HG02588 (cell line): ENCODE data around the gene TWIST2.

Source experiments
- ATAC-seq: cut with Tn5 transposase; IDR thresholded peaks from one replicate; pipeline ENCODE4 v1.9.1; 2021; ENCODE audit warnings: mild to moderate bottlenecking, moderate library complexity; ENCODE audit not compliant: unreplicated experiment

TWIST2 gene

GRCh38 chr2:238887616-238888015 is 39.7 kb downstream of the TWIST2 start:
- no peak for ATAC-seq

DNA sequence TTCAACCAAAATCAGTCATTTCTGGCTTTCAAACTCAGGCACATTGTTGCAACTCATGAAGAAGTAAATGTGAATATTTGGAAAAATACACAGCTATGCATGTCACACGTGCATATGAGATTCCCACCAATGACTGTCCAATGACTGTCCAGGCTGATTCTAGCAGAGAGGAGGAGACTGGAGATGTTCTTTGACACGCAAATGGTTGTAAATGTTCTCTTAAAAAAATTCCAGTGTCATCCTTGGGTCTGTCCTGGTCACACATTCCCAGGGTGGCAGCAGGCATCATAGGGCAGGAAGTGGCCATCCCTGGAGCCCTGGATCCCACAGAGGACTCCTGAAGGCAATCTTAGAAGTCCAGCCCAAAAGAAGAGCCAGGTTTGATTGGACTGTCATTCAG is 40.9 kb downstream of the TWIST2 start:
- ATAC-seq: no peak

DNA sequence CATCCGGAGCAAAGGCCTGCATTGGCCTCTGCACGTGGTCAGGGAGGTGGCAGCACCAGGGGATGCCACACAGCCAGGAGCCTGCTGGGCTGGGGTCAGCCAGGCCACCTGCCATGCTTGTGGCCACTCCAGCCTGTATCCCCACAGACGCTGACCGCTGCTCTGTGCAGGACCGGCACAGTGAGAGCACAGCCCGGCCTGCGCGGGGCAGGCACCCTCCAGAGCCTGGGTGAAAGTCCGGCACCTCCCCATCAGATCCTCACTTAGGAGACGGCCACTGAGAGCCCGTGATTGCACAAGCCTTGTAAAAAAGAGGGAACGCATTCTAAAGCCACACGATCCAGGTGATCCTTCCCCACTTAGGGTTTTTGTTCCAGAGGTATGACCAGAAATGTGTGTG is 42.2 kb downstream of the TWIST2 start:
- ATAC-seq: no peak

DNA sequence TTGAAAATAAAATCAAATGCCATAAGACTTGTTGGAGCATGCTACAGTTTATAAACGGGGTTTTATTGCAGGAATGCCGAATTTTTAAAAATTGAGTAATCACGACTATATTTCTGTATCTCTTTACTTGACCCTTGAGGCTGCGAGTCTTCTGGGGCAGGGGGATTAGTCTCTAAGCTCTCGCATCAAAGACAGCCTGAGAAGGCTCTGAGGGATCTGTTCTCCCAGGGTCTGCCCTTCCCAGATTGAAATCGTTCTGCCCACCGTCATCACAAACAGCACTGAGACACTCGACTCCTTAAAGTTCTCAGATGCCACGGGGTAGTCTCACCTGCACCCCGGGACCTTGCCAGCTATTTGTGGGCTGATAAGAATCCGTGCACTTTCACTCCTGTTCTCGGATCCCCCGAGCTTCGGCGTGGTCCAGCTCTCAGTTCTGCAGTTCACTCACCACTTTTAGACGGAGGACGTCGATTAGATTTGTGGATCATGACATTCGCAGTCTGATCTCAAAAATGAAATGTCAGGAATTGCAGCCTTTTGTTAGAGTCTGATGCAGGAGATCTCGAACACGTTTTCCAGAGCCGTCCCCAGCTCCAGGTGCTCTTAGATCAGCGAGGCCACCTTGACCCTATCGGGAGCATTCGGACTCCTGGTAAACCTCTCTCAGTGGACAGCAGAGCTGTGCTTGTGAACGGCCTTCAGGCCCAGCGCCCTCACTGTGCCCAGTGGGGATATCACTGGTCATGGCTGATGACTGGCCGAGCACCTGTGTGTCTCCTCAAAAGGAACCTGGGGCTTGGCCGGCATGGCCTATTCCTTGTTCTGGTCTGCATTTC is 43.0 kb downstream of the TWIST2 start:
- no peak for ATAC-seq

DNA sequence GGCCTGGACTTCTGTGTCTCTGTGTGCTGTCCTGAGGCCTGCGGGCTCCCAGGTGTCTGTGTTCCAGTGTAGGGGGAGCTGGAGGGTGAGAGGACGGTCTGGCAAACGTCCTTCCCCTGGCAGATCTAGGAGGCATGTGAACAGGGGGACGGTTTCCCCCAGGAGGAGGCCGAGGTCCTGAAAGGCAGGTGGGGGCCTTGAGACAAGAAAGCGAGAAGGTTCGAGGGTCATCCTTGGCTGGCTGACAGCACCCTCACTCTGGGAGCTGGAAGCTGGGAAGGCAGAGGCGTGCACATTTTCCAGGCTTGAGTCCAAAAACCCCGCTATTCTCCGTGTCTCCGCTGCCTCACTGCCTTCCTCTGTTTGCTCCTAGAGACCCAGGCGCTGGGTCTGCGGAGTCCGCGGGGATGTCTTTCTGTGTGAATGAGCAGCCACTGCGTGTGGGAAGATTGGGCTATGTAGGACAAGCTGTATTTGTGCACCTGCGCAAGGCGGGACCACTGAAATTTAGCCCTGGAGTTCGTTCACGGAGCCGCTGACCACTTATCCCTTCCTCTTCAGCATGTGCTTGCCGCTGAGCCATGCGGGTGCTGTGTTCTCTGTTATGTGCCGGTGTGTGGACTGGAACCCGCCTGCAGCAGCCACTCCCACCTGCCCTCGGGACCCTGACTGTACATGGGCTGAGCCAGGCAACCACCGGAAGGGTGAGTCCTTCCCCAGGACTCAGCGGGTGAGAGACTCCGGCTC is 43.7 kb downstream of the TWIST2 start:
- ATAC-seq: no peak

DNA sequence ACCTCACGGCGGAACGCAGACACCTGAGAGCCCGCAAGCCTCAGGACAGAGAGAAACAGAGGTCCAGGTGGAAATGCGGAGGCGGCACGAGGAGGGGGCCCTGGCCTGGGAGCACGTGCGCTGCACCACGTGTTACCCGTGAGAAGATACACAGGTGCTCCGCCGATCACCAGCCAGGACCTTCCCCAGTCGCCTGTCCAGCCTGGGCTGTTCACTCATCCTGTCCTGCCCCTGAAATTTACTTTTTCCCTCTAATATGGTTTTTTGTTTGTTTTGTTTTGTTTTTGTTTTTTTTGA is 44.3 kb downstream of the TWIST2 start:
- no peak for ATAC-seq

- ATAC-seq: no peak
Measured at GRCh38 chr2:238892796-238893195, 44.9 kb downstream of the TWIST2 start.

GRCh38 chr2:238893349-238894000 is 45.6 kb downstream of the TWIST2 start:
- no peak for ATAC-seq

GRCh38 chr2:238894226-238894949 is 46.5 kb downstream of the TWIST2 start:
- ATAC-seq: no peak

DNA sequence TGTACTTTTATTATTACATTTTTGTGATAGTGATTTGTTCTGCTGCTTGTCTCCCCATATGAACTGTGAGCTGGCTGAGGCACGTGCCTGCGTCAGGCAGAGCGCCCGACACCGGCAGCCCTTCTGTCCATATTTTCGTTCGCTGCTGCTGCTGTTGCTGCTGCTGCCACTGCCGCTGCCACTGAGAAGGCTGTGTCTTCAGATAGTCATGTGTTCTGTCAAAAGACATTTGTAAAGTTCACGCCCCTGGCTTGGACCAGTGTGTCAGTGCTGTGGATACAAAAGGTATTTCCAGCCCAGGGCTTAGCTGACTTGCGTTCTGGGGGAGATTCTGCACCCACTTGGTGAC is 47.0 kb downstream of the TWIST2 start:
- ATAC-seq: no peak

DNA sequence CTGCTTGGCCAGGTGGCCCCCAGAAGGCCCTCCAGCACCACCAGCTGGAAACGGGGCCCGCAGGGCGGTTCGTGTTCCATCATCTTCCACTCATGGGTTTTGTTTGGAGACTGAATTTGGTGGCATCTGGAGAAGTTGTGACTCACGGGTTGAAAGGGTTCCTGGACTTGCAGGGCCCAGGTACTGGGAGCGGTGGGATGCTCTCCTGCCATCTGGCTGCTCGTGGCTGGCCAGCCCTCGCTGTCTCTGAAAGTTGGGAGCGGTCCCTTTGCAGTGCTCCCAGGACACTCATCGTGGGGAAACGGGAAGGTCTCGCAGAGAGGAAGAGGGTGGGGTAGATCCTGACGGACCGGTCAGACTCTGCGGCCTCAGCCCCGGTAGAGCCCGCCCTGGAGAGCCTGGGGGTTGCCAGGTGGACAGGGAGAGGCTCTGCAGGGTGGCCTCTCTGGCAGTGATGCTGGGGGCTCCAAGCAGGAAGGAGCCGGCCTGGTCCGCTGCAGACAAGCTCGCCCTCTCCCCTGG is 47.5 kb downstream of the TWIST2 start:
- ATAC-seq: no peak

DNA sequence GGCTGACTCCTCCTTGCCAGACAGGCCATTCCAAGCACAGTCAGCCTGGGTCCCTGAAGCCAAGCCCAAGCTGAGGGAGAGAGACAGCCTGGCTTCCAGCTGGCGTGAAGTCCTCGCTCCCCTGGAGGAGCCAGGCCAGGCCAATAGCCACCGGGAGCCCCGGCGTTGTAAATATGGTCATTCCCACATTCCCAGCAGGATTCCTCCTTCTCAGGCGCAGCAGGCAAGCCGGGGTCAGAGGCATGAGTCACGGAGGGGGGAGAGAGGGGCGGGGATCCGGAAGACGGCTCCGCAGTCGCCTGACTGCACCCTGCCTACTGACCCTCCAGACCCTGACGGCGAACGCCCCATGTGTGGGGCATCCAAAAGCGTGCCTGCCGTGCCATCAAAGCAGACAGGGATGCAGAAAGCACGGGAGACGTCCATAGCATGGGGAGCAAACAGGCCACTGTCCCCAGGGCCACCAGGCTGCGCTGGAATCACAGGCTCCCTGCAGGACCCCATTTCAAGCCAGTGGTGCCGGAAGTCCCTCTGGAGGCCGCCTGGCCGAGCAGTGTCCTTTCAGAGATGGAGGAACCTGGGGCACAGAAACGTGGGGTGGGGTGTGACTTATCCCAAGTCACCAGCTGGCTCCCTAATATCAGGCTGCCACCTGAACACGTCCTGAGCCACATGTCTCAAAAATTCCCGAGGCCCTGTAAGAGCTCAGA is 48.2 kb downstream of the TWIST2 start:
- ATAC-seq: no peak

- ATAC-seq: no peak
Measured at GRCh38 chr2:238896641-238897040, 48.8 kb downstream of the TWIST2 start.

DNA sequence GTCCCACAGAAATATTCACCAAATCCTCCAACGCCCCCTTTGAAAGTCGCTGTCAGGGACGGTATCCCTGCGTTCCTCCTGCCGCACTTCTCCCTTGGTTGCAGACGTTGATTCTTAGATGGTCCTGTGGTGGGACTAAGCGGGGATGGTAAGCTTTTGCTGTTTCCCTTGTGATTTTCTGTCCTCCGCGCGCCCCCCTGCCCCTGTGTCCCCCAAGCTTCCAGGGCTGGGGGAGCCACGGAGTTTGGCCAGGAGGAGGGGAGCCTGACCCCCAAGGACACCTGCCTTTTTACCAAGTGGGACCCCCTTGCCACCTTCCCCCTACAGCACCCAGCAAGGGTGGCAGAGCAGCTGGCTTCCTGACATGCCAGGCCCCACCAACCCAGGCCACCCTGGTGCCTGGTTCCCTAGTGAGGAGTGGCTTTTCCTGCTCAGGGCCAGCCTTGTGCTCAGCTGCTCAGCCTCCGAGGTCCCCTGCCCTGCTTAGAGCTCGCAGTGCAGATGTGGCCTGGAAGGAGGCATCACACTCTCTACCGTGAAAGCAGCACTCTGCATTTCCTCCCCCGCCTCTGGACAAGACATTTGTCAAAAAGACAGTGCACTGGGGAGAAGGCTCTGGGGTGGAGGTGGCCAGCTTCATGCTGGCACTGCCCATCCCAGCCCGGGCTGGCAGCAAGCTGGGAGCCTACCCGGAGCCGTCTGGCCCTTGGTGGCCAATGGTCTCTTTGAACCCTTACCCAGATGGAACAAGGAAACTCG is 49.4 kb downstream of the TWIST2 start:
- no peak for ATAC-seq

- no peak for ATAC-seq
Measured at GRCh38 chr2:238897911-238898311, 50.0 kb downstream of the TWIST2 start.

DNA sequence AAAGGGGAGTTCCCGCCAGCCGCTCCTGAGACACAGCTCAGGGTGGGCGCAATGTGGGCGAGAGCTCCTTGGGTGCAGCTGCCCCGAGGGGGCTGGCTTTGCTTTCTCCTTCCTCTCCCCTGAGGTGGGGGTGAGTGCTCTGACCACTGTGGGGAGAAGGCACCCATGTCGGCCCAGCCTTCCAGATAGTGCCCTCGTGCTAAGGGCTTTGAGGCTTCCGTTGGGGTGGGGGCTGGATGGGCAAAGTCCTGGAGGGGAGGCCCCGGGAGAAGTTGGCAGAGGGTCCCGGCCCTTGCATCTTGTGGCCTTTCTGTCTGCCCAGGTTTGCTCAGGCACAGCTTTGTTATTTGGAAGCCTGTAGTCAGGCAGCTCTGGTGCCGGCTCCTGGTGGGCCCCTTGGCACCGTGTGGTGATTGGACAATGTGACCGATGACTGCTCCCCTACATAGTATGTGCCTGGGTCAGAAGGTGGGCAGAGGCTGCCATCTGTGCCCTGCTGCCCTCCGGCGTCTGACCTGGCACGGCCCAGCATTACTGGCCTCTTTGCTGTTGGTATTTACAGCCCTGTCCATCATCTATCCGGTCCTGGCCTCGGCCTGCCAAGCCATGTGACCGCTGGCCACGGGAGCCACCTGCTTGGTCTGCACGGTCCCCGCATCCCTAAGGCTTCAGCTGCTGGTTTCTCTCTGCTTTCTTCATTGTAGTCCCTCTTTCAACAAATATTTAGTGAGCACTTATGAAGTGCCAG is 50.8 kb downstream of the TWIST2 start:
- no peak for ATAC-seq

GRCh38 chr2:238899386-238899785 is 51.5 kb downstream of the TWIST2 start:
- no peak for ATAC-seq

DNA sequence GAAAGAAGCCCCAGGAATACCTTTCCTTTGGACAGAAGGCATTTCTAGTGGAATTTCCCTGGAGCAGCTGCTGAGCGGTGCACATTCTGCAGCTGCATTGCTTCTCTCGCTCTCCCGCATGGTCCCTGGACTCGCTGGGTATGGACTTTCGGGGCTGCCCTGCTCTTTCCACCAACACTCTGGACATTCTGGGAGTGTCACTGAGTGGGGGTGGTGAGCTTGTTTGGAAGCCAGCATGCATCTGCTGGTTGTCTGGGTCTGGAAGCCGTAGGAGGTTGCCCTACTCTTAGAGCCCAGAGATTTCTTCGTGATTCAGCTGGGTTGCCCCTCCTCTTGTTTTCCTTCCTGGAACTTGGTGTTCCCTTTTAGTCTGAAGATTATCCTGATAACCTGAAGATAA is 52.6 kb downstream of the TWIST2 start:
- no peak for ATAC-seq

DNA sequence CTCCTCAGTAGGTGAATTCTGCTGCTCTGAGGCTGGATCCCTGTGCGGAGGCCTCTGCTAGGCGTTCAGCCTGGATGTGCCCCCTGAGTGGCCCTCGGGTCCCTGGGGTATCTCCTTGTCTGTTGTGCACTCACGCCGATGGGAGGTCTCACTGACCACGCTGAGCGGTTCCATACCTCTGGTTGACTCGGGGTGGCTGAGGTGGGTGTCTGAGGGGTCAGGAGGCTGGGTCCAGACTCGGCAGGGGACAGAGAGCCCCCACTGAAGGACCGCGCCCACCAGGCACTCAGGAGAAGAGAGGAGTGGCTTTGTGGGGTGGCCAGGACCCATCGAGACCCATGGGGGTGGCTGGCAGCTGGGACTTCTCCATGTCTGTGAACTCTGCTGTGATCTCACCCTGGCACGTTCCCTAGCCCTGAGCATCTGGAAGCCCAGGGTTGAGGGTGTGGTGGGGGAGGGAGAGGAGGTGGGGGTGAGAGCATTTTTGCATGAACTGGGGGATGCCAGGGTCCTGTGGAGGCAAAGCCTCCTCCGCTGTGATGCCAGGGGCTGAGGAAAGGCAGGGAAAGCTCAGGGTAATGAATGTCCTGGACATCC is 53.7 kb downstream of the TWIST2 start:
- ATAC-seq: no peak
